Germinal center (tissue), 1 donor: Measurements from ENCODE around the gene NELL2.
A peak's percentile ranks its signal among the peaks of the same experiment; 100 is the strongest.
"Not testable (repeated sequence)": the region's sequence is repeated elsewhere in the genome, so short reads cannot be mapped to it uniquely, and the experiment has no call there.

ENCODE experiments used
- DNase-seq: peaks from one replicate; pipeline ENCODE4 v3.0.0; 2012; ENCODE audit warnings: mixed read lengths, low spot score

NELL2 gene

GRCh38 chr12:44778863-44779262, 97.3 kb downstream of the NELL2 start:
- no peak for DNase-seq

GRCh38 chr12:44777044-44777443, 99.1 kb downstream of the NELL2 start:
- DNase-seq = no peak

GRCh38 chr12:44775901-44776300, 100.2 kb downstream of the NELL2 start:
- no peak for DNase-seq

- DNase-seq = peak; percentile 28
Measured at GRCh38 chr12:44774815-44775411, 101.2 kb downstream of the NELL2 start.

- no peak for DNase-seq
Measured at GRCh38 chr12:44771485-44772021, 104.6 kb downstream of the NELL2 start.

GRCh38 chr12:44765796-44766195, 110.3 kb downstream of the NELL2 start:
- no peak for DNase-seq

- DNase-seq = no peak
Measured at GRCh38 chr12:44763021-44763420, 113.1 kb downstream of the NELL2 start.

- DNase-seq = no peak
Measured at GRCh38 chr12:44759289-44759688, 116.8 kb downstream of the NELL2 start.

- no peak for DNase-seq
Measured at GRCh38 chr12:44750468-44750867, 125.6 kb downstream of the NELL2 start.

- DNase-seq = no peak
Measured at GRCh38 chr12:44749566-44749965, 126.5 kb downstream of the NELL2 start.

- DNase-seq = no peak
Measured at GRCh38 chr12:44748950-44749468, 127.1 kb downstream of the NELL2 start.

GRCh38 chr12:44741292-44741980, 134.7 kb downstream of the NELL2 start:
- not testable (repeated sequence) for DNase-seq

GRCh38 chr12:44738051-44738450, 138.1 kb downstream of the NELL2 start:
- no peak for DNase-seq

GRCh38 chr12:44728566-44728965, 147.5 kb downstream of the NELL2 start:
- no peak for DNase-seq

GRCh38 chr12:44720265-44720664, 155.8 kb downstream of the NELL2 start:
- DNase-seq = no peak

- no peak for DNase-seq
Measured at GRCh38 chr12:44717612-44718011, 158.5 kb downstream of the NELL2 start.

- no peak for DNase-seq
Measured at GRCh38 chr12:44716711-44717110, 159.4 kb downstream of the NELL2 start.

GRCh38 chr12:44711736-44712135, 164.4 kb downstream of the NELL2 start:
- DNase-seq = no peak

- no peak for DNase-seq
Measured at GRCh38 chr12:44709166-44709565, 166.9 kb downstream of the NELL2 start.

- DNase-seq = no peak
Measured at GRCh38 chr12:44708218-44708617, 167.9 kb downstream of the NELL2 start.

- no peak for DNase-seq
Measured at GRCh38 chr12:44703182-44703910, 172.8 kb downstream of the NELL2 start.

- DNase-seq = no peak
Measured at GRCh38 chr12:44697511-44697910, 178.6 kb downstream of the NELL2 start.

GRCh38 chr12:44696542-44696941, 179.6 kb downstream of the NELL2 start:
- no peak for DNase-seq
